ENCODE data around the gene PIEZO2.

Gene PIEZO2

DNA sequence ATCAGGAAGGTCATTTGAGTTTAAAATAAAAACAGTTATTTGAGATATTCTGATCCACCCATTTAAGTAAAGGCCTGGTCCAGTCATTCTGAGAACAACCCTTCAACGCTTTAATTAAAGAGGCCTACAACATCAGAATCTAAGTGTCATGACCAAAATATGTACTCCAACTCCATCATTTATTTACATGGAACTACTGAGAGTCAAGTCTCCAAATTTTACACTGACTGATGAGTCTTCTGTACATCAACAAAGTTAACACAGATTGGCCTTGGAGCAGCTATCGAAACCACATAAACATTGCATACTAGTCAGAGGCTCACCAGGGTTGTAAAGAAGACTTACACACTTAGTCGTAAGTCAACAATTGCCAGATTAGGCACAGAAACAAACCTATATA is 37.1 kb downstream of the PIEZO2 start:
- no peak for DNase-seq

DNA sequence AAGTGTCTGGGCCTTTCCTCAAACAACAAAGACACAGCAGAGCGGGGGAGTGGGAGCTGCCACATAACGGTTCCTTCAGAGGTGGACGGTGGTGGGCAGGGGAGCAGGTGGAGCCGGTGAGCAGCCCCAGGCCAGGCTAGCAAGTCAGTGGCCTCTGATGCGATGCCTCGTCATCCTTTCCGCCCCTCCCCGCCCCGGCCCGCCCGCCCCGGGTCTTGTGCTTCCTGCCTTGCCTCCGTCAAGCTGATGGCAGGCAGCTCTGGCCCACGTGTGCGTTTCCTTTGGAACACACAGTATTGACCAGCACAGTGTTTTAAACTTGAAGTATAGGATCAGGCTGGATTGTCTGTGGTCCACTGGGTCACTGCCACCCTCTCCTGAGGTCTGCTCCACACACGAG is 38.9 kb downstream of the PIEZO2 start:
- no peak for DNase-seq

DNA sequence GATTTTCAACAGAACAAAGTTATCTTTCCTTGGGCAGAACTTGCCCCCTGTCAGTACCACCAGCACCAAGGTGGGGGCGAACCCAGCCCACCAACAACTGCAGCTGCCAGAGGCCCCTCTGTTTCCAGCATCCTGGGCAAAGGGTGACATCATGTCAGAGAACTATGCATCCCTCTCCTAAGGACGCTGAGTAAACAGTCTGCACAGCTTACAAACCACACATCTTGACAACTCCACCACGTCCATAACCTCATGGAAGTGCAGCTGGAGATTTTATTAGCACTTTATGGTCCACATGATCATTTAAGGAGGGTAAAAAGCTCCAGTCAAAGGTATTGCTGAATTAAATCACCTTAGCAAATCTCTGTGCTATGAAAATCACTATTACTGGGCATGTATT is 40.4 kb downstream of the PIEZO2 start:
- no peak for DNase-seq

DNA sequence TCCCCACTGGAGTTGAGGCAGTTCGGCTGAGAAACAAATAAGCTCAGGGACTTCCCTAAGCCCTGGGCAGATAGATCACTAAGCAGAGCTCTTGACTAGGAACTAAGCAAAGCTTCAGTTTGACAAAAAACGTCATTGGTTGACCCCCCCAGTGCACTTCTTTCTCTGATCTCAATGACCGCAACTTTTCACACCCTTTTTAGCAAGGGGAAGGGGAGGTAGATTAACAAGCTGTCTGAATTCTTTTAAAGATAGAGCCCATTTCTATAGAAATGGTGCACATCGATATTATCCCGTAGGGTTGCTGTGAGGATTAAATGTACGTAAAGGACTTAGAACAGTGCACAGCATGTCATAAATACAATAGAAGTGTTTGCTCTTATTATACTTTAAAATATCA is 42.5 kb downstream of the PIEZO2 start:
- DNase-seq = no peak

DNA sequence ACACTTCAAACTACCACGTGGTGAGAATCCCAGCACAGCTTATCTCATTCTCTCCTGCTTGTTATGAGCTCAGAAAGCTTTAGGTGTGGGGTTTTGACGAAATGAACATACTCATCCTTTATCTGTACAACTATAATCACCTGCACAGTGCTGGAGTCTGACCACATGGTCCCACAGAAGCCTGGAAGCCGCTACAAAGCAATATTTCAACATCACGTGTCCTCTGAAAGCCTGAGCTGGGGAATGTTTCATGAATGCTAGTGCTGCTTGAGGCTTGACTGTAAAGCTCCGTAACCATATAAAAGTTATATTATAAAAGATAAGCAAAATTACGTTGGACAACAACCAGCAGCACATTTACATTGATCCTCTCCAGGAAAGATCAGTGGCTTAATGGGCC is 43.9 kb downstream of the PIEZO2 start:
- DNase-seq = no peak

- DNase-seq = no peak
Measured at GRCh38 chr18:11104307-11104706, 45.1 kb downstream of the PIEZO2 start.

GRCh38 chr18:11096839-11097750 is 52.3 kb downstream of the PIEZO2 start:
- DNase-seq = no peak

DNA sequence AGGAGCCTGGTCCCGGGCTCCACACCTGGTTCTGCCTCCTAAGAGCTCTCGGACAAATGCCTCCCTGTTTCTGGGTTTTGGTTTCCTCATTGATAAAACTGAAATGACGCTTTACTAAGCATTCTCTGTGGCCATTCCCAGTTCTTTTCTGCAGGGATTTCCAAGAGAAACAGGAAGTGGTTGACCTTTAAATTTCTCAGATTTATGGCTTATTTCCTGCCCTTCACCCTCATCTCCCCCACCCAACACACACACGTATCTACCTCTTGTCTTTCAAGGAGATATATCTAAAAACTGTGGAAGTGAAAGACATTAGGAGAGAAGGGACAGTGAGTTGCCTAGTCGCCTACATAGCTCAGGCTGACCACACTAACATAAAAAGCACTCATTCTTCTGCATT is 53.0 kb downstream of the PIEZO2 start:
- DNase-seq = no peak

- no peak for DNase-seq
Measured at GRCh38 chr18:11095674-11096293, 53.6 kb downstream of the PIEZO2 start.

- no peak for DNase-seq
Measured at GRCh38 chr18:11095211-11095610, 54.2 kb downstream of the PIEZO2 start.

DNA sequence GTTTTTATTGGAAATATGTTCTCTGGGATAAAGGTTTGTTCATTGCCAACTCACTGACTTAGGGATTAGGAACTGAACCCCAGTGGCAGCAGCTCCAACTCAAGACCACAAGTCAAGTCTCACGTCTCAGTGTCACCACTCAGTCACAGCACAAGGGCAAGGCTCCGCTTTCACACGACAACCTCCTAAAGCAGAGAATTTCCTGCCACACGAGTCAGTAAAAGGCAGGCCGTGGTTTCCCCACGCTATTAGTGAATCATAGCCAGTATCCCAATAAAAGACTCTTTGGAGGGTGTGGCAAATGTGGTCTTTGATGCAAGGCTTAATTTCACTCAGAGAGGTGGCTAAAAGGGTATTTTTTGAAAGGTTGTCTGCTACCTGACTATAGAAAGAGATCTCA is 57.6 kb downstream of the PIEZO2 start:
- DNase-seq = peak in 1 of 2 experiments; percentile 10

- peak; percentile 69 to 81 for DNase-seq
Measured at GRCh38 chr18:11089931-11090715, 59.2 kb downstream of the PIEZO2 start.

DNA sequence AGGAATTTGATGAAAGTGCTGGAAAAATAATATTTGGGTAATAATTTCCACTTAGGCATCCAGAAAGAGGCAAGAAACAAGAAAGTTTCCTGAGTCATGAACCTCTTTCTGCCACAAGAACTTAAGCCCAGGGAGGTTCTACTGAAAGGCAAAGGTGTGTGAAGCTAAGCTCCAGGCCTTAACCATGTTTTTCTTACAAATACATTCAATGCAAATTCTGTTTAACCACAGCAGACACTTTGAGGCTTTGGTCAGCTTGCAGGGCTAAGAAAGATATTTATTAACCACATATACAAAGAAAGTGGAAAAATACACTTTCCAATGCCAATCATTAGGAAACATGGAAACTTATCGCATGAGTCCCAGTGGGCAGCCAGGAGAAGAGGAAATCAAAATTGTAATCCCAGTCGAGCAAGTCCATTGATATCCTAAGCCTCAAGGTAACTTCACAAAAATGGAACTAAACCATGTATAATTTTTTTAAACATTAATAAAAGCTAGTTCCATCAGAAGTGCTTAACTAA is 68.3 kb downstream of the PIEZO2 start:
- no peak for DNase-seq

- DNase-seq = no peak
Measured at GRCh38 chr18:11078491-11078890, 70.9 kb downstream of the PIEZO2 start.

DNA sequence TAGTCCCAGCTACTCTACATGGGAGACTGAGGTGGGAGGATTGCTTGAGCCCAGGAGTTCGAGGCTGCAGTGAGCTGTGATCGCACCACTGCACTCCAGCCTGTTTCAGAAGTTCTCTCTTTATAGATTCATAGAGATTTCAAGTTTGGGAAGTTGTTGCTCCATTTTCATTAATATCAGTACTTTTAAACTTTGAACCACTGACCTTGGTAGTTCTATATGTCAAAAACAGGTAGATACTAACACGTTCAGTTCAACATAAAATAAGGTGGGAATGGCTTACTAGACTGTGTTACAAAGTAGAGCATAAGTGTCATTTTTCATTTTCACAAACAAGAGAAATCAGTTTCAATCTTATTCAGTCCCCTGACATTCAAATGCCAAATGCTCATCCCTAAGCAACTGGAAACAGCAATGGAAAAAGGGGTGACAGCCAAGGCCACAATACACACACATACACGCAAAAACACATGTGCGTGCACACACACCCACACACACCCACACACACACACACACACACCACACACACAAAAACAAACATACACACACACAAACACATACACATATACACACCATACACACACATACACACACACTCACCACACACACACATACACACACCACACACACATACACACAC is 71.7 kb downstream of the PIEZO2 start:
- DNase-seq = no peak

DNA sequence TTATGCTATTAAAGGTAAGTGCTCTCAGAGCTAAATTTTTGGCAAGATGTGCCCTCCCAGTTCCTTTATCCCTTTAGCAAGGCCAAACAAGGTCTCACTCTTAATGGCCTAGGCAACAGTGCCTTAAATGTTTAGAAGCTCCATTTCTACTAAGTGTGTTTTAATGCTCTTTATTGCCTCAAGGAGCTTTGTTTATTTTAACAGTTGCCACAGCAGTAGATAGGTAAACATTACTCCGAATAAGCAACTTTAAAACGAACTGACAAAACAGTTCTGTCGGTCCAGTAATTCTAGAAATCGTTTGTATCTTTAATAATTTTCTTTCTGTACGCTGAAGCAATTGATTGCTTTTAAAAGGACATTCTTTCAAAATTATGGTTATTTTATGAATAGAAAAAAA is 74.5 kb downstream of the PIEZO2 start:
- no peak for DNase-seq

- no peak for DNase-seq
Measured at GRCh38 chr18:11073971-11074370, 75.4 kb downstream of the PIEZO2 start.

- no peak for DNase-seq
Measured at GRCh38 chr18:11072632-11073031, 76.7 kb downstream of the PIEZO2 start.

- DNase-seq = no peak
Measured at GRCh38 chr18:11071300-11071699, 78.1 kb downstream of the PIEZO2 start.

GRCh38 chr18:11070593-11070992 is 78.8 kb downstream of the PIEZO2 start:
- no peak for DNase-seq

DNA sequence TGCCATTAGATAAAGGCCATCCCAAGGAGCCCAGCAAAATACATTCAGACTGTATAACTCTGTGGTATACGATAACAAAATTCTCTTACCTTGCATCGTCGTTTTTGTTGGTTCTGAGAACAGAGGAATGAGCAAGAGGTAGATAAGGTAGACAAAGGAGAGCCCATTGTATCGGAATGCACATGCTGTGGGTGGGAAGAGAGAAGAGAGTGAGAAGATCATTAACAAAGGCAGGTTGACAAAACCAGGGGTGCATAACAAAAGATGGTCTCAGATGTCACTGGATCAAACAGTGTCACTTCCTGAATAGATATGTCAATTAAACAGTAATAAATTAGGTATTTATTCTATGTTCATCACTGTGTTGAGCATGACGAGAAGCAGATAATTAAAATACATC is 83.3 kb downstream of the PIEZO2 start:
- DNase-seq = no peak

- no peak for DNase-seq
Measured at GRCh38 chr18:11064727-11065460, 84.5 kb downstream of the PIEZO2 start.

Data from Kasumi-1 (cell line).